GM20431 (cell line): ENCODE measurements around the gene PARVA.

Experiments used
- in situ Hi-C: fragments of 300-500 bp; cut with MseI, MboI; formaldehyde crosslinking; loops from one replicate; pipeline ENCODE4 v1.15.0; 2020; ENCODE audit warnings: low sequenced_read_pairs; ENCODE audit not compliant: unreplicated experiment

The PARVA gene

DNA sequence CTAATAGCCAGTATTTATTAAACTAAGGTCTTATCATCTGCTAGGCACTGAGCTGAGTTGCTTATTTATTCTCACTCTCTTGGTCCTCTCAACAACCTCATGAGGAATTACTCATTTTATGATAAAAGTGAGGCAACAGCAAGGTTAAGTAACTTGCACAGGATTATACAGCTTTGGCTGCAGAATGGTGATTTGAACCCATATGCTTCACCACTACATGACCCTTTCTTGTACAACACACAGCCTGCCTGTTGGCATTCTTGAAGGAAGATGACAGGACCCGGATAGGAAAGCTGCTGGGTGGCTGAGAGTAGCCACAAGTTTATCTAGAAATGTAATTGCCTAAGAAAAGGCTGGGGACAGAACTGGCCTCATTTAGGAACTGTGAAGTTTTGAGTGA is 5.3 kb upstream of the PARVA start:
- in situ Hi-C loops: no loop called here

GRCh38 chr11:12375720-12376119 is 1.7 kb upstream of the PARVA start:
- in situ Hi-C loops: no loop called here

- in situ Hi-C loops: no loop called here
Observed at GRCh38 chr11:12376259-12377081, 901 bp upstream of the PARVA start.

DNA sequence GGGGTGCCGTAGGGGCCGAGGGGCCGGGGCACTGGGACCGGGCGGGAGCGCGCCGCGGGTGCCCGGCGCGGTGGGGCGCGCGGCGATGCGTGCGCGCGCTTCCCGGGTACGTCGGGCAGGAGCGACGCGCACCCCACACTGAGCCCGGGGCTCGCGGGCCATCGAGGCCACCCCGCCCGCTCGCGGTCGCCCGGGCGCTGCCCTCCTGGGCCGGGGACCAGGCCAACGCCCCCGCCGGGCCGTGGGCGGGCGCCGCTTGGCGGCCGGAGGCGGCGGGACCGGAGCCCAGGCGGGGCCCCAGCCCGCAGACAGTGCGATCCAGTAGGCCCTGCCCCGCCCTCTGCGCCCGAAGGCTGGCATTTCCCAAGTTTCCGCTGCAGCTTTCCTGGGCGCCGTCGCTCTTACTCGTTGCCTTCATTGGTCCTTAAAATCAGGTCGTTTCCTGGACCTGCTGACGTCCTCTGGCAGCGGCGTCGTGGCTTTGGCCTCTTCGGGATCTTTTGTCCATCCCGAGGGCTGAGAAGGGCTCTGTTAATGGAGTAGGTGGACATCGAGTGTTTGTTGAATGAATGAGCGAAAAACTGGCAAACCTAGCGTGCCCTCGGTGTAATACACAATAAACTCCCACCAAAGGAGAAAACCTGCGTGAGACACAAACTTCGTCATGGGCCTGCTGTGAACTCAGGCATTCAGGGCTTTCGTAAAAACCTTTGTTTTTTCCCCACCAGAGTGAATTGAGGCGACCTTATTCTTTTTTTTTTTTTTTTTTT is 638 bp downstream of the PARVA start:
- in situ Hi-C loops: no loop called here

DNA sequence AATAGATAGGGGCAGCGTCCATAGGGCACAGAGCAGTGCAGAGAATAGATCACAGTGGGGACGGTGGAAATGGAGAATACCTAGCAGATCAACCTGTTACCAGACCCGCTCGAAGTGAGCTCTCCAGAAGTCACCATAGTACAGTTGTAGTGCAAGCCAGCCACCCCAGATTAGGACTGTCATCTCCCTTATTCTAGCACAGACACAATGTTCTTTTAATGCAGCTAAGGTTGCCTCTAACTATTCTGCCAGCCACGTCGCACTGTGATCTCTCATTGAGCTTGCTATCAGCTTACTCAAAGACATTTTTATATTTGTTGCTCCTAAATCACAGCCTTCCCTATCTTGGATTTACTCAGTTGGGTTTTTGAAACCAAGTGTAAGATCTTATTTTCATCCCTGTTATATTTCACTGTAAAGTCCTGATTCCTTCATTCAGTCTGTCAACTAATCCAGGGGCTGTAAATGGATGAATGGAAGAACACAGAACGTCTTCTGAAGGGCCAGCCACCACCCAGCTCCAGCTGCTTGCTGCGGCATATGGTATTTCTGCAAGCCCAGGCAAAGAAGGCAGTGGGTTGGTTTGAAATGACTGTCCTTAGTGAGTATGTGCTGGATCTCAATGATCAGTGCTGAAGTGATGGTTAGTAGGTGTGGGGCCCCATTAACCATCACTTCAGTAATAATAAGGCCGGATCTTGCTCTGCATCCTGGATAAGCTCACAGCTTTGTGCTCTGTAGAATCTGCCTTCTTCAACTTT is 3.4 kb downstream of the PARVA start:
- in situ Hi-C loops: no loop called here

DNA sequence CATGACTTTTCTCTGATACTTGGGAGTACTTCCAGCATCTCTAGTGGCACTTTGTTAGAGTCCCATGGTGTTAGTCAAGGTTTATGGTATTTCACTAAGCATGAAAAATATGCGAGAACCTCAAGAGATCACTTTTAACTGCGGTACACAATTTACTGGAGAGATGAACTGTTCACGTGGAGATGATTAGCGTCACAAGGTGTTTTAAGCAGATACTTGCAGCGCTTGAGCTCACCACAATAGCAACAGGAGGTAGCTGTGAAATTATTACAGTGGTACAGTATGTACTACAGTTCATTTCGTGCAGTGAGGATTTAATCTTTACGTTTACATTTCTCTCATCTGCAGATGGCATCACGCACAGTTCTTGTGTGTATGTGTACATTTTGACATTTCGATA is 4.5 kb downstream of the PARVA start:
- in situ Hi-C loops: no loop called here

GRCh38 chr11:12382451-12382850 is 5.1 kb downstream of the PARVA start:
- in situ Hi-C loops: no loop called here

- in situ Hi-C loops: no loop called here
Observed at GRCh38 chr11:12386309-12386708, 8.9 kb downstream of the PARVA start.

GRCh38 chr11:12386745-12387144 is 9.4 kb downstream of the PARVA start:
- in situ Hi-C loops: no loop called here

DNA sequence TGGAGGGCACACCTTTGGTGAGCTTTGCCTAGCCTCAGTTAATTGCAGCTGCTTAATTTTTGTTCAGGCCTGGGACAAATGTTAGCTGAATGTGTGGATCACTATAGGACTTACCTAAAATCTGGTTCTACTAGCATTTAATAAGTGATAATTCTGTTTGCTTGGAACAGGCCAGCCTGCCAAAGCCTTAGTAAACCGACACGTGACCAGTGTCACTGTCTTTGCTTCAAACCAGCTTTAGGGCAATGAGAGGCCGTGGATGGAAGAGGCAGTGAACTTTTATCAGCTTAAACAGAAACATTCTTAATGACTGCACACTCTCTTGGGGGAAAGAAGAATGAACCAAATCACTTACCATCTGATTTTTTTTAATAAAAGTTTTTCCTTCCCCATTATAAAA is 10.8 kb downstream of the PARVA start:
- in situ Hi-C loops: no loop called here

- in situ Hi-C loops: no loop called here
Observed at GRCh38 chr11:12388939-12389670, 11.7 kb downstream of the PARVA start.

- in situ Hi-C loops: no loop called here
Observed at GRCh38 chr11:12389676-12390657, 12.6 kb downstream of the PARVA start.

DNA sequence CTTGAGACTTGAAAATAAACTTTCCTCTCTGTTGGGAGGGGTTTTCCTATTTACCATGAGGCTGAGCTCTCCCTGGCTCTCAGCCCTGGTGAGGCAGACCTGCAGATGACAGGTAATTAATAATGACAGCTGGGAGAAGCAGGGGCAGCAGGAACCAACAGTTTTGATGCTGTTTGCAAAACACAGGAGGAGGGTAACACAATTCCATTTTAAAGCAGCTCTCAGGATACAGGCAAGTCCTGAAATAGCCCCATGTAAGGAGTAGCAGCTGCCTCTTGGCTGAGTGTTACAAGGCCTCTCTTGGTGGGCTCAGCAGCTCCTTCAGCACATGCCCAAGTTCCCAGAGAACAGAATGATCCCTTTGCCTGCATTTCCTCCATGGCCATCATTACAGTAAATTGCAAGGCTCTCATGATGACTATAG is 13.3 kb downstream of the PARVA start:
- in situ Hi-C loops: no loop called here

- in situ Hi-C loops: no loop called here
Observed at GRCh38 chr11:12392672-12393071, 15.3 kb downstream of the PARVA start.

DNA sequence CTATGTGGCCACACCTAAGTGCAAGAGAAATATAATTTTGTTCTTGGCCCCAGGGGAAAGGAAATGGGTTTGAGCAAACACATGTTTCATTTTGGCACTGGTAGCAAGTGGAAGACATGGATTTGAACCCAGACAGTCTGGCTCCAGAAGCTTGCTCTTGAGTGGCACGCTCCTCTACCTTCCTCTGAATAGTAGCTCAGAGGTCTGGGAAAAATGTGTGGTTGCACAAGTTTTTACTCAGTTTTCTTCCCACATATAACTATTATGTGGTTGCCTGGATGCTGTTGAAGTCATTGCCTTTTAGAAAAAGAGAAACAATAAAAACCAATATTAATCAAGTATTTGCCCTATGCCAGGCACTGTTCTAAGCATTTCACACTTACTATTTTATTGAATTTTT is 16.3 kb downstream of the PARVA start:
- in situ Hi-C loops: no loop called here

- in situ Hi-C loops: no loop called here
Observed at GRCh38 chr11:12394601-12395000, 17.2 kb downstream of the PARVA start.

DNA sequence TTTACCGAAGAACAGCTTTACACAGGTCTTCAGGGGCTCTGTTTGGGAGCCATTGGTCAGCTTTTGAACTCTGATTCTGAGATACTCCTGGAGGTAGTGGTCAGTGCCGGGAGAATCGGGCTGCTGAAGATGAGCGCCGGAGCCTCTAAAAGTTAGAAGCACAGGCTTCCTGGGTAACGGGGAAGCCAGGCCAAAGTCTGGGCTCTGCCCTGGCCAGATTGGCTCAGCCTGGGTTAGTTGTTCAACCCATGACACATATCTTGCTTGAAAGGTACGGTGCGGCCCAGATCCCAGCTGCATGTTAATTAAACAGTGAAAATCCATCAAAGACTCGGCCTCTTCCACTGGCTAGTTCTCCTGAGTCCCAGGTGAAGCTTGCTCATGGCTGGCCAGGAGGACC is 18.0 kb downstream of the PARVA start:
- in situ Hi-C loops: no loop called here

- in situ Hi-C loops: no loop called here
Observed at GRCh38 chr11:12397931-12398334, 20.6 kb downstream of the PARVA start.

GRCh38 chr11:12399355-12399754 is 22.0 kb downstream of the PARVA start:
- in situ Hi-C loops: no loop called here
